Hepatocyte (in vitro differentiated cells): ENCODE results near the gene GAD2.

ENCODE experiments used
- EZH2 ChIP-seq: fragments of 200-600 bp; sonication (generic); IDR thresholded peaks from 2 replicates; pipeline ENCODE4 v1.6.1; 2016; ENCODE audit warnings: antibody characterized with exemption, mild to moderate bottlenecking, borderline replicate concordance
- TF ChIP-seq, protein P1 (sequence below): fragments of 200-600 bp; sonication (generic); IDR thresholded peaks from 2 replicates; pipeline ENCODE4 v1.5.1; 2016; ENCODE audit warnings: antibody characterized with exemption, mild to moderate bottlenecking; ENCODE audit not compliant: poor library complexity

DNA sequence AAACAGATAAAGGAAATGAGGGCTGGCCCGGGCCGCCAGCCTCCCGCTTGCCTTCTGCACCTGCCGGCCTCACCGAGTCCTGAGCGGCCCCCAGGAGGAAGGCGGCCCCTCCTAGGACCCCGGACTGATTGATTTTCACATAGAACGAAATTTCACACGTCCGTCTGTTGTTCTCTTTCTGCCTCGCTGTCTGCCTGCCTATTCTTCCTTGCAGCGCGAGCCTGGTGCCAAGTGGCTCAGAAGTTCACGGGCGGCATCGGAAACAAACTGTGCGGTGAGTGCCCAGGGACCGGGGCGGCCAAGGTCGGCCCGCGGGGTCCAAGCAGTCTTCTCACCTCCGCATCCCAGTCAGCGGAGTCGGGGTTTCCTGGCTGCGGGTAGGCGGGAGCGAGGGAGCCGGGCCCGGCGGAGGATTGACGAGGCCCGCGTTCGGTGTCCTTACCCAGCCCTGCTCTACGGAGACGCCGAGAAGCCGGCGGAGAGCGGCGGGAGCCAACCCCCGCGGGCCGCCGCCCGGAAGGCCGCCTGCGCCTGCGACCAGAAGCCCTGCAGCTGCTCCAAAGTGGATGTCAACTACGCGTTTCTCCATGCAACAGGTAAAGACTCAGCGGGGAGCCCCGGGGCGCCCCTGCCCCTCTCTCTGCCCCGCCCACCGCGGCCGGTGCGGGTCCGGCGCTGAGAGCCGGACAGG is 967 bp downstream of the GAD2 start:
- peak; percentile 98 for TF ChIP-seq EZH2
- TF ChIP-seq, protein P1, sequence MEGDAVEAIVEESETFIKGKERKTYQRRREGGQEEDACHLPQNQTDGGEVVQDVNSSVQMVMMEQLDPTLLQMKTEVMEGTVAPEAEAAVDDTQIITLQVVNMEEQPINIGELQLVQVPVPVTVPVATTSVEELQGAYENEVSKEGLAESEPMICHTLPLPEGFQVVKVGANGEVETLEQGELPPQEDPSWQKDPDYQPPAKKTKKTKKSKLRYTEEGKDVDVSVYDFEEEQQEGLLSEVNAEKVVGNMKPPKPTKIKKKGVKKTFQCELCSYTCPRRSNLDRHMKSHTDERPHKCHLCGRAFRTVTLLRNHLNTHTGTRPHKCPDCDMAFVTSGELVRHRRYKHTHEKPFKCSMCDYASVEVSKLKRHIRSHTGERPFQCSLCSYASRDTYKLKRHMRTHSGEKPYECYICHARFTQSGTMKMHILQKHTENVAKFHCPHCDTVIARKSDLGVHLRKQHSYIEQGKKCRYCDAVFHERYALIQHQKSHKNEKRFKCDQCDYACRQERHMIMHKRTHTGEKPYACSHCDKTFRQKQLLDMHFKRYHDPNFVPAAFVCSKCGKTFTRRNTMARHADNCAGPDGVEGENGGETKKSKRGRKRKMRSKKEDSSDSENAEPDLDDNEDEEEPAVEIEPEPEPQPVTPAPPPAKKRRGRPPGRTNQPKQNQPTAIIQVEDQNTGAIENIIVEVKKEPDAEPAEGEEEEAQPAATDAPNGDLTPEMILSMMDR, result no peak
